ENCODE data around the gene EPHA3.

Gene EPHA3

DNA sequence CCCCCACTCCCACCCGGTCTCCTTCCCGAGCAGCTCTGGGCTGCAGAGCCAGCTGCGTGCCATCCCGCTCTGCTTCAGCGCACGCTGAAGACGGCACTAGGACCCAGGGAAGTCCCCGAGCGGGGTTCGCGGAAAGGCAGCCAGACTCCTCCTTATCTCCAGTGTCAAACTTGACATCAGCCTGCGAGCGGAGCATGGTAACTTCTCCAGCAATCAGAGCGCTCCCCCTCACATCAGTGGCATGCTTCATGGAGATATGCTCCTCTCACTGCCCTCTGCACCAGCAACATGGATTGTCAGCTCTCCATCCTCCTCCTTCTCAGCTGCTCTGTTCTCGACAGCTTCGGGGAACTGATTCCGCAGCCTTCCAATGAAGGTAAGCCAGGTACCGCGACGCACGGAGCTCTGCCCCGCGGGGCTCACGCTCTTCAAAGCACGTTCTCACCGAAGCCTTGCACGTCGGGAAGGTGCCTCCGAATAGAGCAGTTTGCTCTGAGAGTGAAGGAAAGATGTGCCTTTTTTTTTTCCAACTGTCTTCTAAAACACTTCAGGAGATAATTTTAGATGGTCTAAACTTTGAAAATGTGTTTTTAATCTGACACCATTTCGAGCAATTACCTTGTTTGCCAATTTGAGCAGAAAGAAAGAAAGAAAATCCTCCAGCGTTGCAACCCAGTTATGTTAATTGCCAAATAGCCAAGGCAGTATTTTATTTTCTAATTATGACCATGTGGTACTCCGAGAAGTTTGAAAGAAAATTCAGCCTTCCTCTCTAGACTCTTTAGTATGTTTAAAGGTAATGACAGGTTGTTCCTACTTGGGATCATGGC lies at the start of gene EPHA3:
TSS of gene EPHA3 (plus strand) at position 161 of the 830 bp plus-strand sequence. CDS start at position 289, 128 bp downstream.
- DNase-seq = peak in 3 of 4 experiments; percentile 2 to 7 (median 5)

DNA sequence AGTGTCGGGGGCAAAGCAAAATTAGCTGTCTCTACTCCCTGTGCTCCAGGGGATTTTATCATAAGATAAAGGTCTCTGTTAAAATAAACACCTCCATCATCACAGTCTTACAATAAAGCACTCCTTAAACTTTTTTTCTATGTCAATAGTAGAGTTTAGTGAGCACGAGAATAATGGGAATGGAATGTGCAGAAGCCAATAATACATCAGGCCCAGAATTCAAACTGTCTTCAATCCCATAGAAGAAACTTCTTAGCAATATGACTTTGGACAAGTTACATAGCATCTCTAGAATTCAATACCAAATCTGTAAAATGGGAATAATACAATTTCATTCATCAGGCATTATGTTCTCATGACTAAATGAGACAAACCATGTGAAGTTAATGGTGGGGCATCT lies 49.0 kb upstream of the EPHA3 start:
- DNase-seq = no peak

DNA sequence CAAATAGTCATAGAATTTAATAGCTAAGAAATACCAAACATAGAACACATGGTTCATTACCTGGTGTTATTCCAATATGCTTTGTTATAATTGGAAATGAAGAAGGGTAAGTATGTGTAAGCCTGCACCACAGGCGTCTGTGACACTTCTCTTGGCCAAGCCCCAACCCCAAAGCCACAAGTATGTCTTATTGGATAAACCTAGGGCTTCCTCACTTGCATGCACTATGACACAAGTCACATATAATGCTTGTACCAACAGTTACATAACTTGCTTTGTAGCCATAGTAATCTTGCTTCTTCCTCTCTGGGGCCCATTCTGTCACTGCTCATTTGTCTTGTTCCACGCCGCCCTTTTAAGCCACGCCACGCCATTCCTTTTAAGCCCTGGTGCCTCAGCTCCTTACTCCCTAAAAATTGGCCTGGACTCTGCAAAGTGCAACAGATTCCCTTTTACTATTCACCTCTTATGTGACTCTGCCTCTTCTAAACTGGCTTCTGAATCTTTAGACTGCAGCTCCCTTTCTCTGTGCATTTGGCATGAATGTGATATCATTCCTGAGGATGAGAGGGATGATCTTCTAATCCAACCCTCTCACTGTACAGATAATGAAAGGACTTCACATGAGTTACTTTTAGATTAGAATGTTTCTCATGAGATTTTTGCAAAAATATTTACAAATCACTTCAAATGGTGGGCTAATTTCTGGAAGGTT lies 48.1 kb upstream of the EPHA3 start:
- DNase-seq = no peak

DNA sequence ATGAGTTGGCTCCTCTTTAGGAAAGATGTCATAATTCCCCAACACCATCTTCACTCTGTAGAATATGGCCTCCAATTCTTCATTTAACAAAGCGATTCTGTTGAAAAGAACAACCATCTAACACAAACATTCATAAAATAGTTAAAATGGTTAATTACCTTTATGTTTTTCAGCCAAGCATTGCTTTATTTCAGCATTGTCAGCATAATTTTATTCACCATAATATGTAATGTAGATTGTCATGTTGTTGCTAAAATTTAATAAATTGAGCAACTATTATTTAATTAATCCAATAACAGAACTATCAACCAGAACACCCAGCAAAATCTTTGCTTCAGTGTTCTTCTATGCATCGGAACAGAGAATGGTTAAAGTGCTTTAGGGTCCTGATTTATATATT lies 46.2 kb upstream of the EPHA3 start:
- no peak for DNase-seq

DNA sequence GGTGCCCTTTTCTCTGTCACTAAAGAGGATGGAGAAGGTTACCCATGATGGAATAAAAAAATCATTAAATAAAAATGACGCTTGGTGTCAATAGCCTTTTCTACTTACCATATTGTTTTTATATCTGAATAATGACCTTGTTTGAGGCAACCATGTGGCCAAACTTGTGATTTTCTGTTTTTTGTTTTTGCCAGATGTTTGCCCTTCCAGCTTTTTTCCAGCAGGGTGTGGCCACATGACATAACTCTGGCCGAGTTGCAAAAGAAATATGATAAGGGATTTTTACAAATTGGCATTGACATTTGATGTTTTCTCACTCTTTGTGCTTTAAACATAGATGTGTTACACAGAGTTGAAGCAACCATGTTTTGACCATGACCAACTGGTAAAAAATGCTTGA lies 39.7 kb upstream of the EPHA3 start:
- DNase-seq = no peak

DNA sequence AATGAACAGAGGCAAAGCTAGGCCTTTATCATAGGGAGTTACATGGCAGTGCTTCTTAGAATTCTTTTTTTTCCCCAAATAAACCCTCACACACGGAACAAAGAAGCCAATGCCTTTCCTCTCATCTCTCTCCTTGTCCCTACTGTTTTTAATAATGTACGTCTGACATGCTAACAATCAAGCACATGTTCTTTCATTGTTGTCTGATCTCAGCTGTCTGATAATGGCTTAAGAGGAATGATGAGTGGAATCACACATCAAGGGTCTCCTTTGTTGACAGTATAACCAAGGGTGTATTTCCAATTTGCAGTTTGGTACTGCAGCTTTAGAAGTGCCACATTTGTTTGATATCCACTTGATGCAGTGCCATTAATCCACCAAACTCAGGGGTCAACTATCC lies 34.8 kb upstream of the EPHA3 start:
- no peak for DNase-seq

DNA sequence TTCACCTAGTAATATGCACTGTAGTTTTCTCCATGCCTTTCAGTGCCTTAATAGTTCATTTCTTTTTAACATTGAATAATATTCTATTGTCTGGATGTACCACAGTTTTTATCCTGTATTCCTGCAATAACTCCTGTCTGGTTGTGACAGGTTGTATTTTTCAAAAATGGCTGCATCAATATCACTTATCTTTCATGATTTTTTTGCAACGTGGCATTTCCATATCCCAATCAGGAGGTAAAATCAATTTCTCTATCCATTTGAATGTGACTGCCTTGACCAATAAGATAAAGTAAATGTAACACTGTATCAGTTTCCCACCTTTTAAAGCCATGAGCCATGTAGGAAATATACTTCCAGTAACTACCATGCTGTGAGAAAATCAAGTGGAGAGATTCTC lies 27.5 kb upstream of the EPHA3 start:
- DNase-seq = no peak

DNA sequence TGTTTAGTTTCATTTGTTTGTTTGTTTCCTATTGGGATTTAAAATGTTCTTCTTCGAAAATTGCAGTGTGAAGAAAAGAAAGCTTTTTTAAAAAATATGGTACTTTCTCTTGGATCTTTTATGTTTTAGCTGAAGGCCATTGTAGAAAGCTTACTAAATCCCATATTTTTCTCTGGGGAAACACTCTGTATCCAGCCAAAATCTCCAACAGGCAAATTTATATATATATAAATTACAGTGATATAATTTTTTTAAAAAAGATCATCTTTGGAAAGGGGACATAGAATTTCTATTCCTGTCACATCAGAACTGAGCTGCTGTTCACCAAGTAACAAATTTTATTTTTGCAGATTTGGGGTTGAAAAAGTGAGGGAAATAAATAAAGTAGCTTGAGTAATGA lies 19.6 kb upstream of the EPHA3 start:
- no peak for DNase-seq

DNA sequence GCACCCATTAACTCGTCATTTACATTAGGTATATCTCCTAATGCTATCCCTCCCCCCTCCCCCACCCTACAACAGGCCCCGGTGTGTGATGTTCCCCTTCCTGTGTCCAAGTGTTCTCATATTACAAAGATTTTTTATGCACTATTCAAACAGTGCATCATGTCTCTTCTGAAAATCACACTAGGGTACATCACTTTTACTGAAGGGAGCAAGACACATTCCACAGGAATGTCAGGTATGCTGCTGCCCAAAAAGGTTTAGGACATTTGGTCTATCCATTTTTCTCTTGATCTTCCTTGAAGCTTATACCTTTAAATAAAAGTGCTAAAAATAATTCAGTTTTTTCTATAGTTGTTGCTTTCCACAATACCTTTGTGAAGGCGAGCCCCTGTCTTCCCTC lies 9.2 kb upstream of the EPHA3 start:
- DNase-seq = no peak

DNA sequence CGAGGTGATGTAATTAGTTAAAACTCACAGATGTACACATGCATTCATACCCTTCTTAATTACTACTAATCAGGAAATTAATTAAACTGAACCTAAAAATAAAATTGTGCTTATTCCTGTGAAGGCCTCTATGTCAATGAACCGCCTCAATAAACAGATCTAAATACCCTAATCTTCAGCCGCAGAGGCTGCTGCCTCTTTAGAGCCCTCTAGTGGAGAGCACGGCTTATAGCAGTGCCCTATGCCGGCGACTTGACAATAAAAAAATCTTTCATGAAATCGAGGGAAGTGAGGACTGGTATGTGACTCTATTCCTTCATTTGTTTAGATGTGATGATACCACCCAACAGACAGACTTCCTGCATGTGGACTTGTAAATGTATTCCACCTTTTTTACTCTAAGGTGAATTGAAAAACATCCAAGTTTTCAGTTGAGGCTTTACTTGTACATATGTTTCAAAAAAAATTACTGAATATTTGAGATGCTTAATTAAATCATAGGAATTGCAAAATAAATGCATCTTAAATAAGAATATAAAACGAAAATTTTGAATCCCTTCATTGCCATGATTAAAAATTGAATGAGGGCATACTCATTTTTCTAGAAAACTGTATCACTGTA lies 8.3 kb upstream of the EPHA3 start:
- no peak for DNase-seq

DNA sequence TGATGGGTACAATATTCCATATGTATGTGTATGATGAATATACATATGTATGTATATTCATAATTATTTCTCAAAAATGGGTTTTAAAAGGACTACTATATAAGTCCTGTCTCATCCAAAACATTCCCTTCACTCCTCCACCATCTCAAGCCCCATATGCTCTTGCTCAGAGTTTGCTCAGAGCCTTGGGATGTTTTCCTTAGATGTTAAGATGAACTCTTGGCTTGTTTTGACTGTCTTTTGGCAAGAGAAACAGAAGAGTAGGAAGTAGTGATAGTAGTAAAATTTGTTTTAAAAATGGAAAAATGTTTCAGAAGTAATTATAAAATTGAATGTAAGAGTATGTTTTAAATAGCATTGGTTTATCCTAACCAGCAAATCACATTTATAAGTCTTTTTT lies 6.2 kb upstream of the EPHA3 start:
- no peak for DNase-seq

DNA sequence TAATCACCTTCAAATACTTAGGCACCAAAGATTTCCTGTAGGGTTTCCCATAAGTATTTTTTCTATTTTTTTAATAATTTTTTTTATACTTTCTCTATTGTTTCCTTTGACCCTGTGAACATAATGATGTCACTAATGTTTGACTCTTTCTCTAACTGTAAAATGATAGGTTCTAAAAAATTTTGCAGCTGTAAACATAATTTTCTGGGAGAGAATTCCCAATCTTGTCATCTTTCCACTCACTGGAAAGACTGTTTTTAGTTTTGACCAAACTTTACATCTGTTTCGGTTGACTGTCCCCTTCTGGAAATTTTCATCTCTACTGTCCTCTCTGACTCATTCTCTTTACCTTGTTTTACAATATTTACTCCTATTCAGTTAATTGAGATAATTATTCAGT lies 5.5 kb upstream of the EPHA3 start:
- no peak for DNase-seq

DNA sequence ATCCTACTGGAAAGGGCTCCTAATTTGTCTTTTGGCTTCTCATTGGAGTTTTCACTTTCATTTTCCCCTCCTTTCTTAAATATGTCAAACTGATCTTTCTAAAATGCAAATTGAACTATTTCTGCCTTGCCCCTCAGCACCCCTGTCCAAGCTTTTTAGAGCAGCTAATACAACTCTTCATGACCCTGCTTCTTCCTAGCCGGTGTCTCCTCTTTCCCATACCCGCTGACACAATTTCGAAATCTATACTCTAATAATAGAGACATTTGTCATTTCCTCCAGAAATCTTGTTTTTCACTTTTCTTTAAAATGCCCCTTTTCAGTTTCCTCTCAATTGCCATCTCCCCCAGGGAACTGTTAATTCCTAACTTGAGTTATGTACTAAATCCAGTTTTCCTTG lies 2.9 kb upstream of the EPHA3 start:
- DNase-seq = no peak

DNA sequence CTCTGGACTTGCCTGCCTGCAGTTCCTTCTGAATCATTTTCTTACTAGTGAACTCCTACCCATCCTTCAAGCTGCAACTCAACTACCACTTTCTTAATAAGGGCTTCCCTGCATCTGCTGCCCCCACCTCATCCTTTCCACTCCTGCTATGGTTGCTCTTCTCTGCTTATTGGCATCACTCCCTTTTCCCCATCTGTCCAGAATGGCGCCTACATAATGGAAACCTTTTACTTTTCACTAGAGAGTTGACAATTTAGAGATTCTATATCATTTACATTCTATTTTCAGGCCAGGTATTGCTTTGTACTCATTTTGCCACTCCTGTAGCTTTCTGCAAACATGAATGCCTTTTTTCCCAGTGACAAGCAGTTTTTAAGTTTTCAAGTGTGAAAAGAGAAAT lies 1.9 kb upstream of the EPHA3 start:
- DNase-seq = no peak

DNA sequence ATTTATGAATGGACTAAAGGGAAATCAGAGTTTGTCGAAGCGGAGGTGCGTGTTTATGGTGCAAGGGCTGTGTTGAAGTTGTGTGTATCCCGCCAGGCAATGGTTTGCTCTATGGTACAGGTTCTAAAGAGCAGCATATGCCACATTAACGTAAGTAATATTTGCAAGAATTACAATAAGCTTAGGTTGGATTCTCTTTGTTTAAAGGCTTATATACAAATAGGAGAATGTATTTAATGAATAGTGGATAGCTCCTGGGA lies 800 bp downstream of the EPHA3 start:
- DNase-seq = no peak

DNA sequence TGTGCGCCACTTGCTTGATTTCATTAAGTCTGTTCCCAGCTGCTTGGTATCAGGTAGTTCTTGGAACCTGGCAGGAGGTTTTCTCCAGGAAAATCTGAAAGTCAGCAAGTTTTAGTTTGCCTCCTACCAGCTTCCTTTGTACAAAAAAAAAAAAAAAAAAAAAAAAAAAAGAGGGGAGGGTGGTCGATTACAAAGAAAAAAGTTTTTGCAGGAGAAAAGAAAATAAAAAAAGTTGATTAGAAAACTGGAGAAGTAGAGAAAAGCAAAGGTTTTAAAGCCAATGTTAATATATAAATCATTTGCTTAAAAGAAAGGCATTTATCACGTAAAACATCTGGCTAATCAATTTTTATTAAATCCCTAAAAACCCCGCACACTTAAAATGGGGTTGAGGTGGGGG lies 5.9 kb downstream of the EPHA3 start:
- DNase-seq = no peak

DNA sequence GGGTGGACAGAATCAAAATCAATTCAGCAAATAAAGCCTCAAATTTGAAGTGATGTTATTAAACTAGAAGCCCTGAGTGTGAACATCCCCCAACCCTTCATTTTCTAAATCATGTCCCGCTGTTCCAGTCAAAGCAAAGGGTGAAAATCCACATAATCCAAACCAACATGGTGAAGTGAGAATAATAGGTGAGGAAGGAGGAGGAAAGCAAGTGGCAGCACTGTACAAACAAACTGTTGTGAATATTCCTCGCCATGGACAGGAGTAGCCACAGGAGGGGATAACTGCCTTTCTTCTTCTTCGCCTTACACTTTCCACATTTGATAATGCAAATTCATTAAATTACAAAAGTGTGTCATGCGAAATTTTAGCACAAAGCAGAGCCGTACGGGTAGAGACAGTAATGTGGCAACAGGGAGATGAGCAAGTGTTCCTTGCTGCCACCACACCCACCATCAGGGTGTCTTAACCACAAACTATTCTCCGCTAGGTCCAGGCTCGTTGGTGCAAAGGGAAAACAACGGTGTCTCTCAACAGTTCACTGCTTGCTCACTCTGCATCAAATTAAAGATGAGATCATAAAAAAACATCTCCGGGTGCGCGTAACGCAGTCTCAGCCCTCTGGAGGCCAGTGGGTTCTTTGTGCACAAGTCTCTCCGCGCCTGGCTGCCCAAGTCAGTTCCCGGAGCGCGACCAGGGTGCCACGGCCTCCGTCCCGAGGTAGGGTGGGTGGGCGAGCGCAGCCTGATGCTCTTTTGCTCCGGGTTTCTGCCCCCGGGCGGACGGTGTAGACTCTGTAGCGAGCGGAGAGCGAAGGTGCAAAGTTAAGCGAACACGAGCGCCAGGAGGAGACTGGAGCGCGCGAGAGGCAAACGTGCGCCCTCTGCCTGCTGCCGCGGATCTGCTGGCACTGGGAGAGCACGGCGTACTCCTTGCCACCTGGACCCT lies 6.7 kb downstream of the EPHA3 start:
- peak in 1 of 4 experiments; percentile 5 for DNase-seq

DNA sequence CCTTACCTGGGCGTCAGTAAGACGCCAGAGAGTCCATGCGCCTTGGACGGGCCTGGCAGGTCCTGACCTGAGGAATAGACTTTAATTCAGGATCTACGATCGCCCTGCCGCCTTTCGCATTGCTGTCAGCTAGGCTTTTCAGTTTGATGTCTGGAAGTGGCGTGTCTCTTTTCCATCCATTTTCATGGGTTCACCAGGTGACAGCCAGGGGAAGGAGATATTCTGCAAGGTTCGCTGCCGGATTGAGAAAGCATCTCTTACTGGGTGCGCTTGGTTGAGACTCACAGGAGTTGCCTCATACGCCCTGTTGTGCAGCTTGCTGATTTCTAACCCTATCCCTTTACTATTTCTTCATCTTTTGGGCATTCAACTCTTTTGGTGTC lies 7.4 kb downstream of the EPHA3 start:
- no peak for DNase-seq

DNA sequence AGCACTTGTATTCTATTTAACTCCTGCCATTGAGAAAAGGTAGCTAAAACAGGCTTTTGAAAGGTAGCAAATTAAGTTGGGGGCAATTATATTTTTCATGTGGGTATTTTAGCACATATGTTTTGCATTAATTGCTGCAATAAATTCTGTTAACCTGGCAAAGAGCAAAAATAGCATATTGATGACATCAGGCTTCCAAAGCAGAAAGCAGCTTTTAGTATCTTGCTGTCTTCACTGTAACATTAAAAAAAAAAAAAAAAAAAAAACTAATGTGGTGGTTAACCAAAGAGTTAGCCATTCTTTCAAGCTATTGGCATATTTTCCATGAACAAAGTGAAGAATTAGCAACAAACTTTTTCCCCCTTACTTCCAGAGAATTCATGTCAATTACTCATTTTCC lies 9.1 kb downstream of the EPHA3 start:
- no peak for DNase-seq

DNA sequence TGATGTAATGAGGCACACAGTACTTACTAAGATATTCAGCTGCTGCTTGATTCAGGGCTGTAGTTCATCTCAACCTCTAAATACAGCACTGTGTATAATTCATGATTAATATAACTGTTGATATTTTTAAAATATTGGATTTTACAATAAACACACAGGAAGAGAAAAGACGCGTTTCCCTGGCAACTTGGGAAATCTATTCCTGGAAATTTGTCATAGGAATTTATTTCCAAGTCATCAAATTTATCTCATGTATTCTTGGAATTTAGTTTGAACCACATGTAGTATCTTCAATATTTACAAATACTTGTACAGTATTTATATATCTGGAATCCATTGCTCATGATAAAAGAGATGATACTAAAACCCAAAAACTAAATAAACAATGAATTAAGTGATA lies 30.6 kb downstream of the EPHA3 start:
- no peak for DNase-seq

DNA sequence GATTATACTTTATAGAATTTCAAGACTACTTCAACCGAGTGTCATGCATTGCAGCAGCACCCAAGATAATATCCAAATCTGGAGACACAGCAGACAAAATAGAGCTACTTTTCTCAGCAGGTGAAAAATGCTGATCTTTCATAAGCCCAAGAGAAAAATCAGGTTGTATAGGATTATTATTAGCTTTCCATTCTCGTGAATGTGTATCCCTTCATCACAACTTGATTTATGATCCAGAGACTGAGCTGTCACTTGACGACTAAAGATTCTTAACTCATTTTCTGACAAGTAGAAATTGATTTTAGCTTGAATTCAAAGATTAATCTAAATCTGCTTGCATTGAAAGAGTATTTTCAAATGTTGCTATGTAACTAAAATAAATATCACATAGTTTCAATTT lies 32.4 kb downstream of the EPHA3 start:
- no peak for DNase-seq

DNA sequence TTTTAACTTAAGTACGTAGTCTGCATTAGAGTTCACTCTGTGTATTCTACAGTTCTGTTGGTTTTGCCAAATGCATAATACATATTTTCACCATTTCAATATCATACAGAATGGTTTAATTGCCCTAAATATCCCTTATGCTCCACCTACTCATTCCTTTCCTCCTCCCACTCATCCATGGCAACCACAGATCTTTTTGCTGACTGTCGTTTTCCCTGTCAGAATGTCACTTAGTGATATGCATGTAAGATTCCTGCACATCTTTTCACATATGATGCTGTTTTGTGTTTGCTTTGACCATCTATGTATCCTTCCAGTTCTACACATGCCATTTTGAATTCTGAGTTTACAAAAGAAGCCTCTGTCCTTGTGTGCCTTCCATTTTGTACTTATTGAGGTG lies 36.7 kb downstream of the EPHA3 start:
- DNase-seq = no peak

DNA sequence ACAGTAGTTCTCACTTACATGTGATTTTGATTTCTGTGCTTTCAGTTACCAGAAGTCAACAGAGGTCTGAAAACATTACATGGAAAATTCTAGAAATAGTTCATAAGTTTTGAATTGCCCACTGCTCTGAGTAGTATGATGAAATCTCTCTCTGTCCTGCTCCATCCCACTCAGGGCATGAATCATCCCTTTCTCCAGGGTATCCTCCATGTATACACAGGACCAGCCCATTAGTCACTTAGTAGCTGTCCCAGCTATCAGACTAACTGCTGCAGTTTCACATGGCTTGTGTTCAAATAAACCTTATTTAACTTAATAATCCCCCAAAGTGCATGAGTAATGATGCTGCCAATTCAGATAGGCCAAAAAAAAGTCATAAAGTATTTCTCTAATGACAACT lies 38.6 kb downstream of the EPHA3 start:
- no peak for DNase-seq

Measured in activated naive CD4-positive, alpha-beta T cell (primary cell).